Measurements from ENCODE around the gene RAI1.
A peak's percentile ranks its signal among the peaks of the same experiment; 100 is the strongest.

Gene RAI1

DNA sequence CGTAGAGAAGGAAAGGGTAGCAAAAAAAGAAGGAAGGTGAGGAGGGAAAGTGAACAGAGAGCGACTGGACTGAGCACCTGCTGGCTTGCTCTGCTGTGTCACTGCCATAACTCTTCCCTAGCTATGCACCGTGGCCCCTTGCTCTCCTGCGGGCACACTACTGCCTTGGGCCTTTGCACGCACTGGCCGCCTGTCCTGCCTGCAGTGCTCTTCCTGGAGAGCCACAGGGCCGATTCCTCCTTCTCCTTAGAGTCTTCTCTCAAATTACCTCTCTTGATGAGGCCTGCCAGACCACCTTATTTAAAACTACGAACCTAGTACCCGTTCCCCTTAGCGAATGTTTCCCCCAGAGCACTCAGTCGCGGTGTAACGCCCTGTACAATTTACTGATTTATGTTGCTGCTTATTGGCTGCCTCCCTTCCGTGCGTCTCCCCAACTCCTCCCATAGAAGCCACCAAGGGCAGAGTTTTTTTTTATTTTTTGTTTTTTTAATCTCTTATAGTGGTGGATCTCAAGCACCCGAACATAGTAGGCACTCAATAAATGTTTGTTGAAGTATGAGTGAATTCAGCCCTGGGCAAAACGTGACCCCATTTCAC, 70.3 kb downstream of the RAI1 start:
- H3K9me3 Mint-ChIP-seq = no peaks in the 10 kb centered on the region
- CTCF ChIA-PET = interaction anchor here (0.6 to 1.7 kb wide), 4 partner anchors 19 to 109 kb away, joined by 3 to 4 read pairs (median 3); no protein-coding TSS in a partner anchor
- peaks cover 74% of the 10 kb centered on the region for H3K4me1 Mint-ChIP-seq
- H3K4me3 Mint-ChIP-seq = peak overlapping the region; percentile 89
- DNase-seq = peak; percentile 63
- peak overlapping the region; percentile 98 for H3K27ac Mint-ChIP-seq
- peaks cover 5% of the 10 kb centered on the region for H3K36me3 Mint-ChIP-seq
- H3K27me3 Mint-ChIP-seq = no peaks in the 10 kb centered on the region

DNA sequence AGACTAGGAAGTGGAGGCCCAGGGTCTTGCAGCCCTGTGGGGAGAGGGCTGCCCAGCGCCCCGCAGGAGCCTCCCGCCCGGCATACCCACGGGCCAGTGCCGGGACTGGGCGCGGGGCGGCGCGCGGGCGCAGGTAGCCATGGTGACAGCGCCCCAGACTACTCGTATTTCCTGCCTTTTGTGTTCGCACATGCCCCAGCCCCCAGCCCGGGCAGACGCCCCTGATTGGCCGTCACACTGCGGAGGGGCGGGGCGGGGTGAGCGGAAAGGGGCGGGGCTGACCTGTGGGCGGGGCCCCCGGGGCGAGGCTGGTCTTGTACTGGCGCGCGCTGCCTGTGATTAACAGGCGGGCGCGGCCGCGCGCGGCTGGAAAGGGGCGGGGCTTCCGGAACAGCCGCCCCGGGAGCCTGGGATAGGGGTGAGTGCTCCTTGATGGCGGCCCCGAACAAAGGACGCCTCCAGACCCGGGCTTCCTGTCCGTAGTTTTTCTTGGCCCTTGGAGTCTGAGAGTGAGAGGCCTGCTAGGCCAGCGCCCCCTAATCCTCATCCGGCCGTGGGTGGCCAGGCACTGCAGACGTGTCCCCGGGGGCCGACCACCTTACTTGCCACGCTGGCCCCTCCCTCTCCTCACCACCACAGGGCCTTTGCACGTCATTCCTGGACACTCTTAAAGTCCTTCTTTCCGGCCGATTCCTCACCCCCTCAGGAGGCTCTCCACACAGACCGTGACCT, 71.0 kb downstream of the RAI1 start:
- H3K4me3 Mint-ChIP-seq = peak overlapping the region; percentile 89
- H3K4me1 Mint-ChIP-seq = peaks cover 80% of the 10 kb centered on the region
- H3K27me3 Mint-ChIP-seq = no peaks in the 10 kb centered on the region
- peaks cover 5% of the 10 kb centered on the region for H3K36me3 Mint-ChIP-seq
- no peaks in the 10 kb centered on the region for H3K9me3 Mint-ChIP-seq
- peak; percentile 97 for DNase-seq
- CTCF ChIA-PET = no interaction called here
- peak overlapping the region; percentile 98 for H3K27ac Mint-ChIP-seq

DNA sequence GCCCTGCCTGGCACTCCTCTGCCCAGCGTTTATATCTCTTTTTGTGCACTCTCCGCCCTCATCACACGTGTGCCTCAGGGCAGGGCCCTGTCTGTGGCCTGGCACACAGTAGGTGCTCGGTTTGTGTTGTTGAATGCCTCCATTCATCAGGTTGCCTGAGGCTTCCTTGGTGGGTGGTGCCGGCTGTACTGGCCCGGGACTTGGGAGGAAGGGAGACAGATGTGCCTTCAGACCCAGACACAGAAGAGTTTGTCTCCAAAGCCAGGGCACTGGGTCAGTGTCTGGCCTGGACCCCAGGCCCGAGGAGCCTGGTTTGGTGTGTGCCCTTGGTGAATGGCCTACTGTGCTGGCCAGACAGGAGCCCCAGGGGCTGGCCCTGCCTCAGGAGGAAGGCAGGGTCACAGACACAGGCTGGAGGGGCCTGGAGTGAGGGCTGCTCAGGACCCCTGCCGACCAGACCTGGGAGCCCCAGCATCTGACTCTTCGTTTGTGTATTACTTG, 71.6 kb downstream of the RAI1 start:
- Mint-ChIP-seq H3K4me3 (peak overlapping the region; percentile 89), H3K4me1 (peaks cover 87% of the 10 kb centered on the region), H3K9me3 (no peaks in the 10 kb centered on the region), H3K27me3 (no peaks in the 10 kb centered on the region), H3K27ac (peak overlapping the region; percentile 98), H3K36me3 (peaks cover 5% of the 10 kb centered on the region)
- no peak for DNase-seq
- CTCF ChIA-PET = no interaction called here

DNA sequence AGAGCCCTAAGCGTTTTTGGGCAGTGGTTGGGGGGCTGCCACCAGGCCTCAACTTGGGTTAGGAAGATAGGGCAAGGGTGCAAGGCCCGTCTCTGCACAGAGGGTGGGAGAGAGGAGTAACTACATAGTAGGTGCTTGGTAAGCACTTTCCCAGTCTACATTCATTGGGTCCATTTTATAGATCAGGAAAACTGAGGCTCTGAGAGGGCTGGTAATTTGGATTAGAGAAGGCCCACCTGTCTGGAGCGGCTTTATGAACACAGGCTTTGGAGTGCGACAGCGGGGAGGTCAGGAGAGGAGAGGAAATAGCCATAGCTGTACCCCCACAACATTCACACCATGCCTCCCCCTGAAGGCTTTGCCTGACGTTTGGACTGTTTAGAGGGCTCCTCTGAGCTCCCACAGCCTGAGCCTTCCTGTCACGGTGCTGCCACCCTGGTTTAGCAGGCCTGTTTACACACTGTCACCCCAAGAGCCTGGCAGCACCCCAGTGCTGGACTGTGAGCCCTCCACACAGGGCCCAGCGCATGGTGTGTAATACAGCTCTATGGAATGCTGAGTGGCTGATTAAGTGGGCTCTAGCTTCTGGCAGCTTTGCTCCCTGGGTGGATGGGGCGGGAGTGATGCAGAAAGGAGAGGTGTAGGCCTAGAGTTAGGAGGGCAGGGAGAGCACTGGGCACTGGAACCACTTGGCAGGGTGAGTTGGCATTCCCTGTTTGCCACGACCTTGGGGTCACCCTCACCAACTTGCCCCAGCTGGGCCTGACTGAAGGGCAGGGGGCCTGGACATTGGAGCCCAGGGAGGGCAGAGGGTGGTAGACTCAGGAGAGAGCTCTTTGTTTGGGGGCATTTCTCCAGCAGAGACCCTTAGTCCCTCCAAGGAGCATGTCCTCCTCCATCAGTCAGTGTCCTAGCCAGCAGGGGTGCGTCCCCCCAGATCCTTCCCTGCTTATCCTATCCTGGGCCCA, 73.7 kb downstream of the RAI1 start:
- Mint-ChIP-seq H3K27ac (peak overlapping the region; percentile 24), H3K4me1 (peaks cover 79% of the 10 kb centered on the region), H3K36me3 (peaks cover 5% of the 10 kb centered on the region), H3K9me3 (no peaks in the 10 kb centered on the region), H3K4me3 (no peak overlapping the region), H3K27me3 (no peaks in the 10 kb centered on the region)
- no peak for DNase-seq
- CTCF ChIA-PET = no interaction called here

DNA sequence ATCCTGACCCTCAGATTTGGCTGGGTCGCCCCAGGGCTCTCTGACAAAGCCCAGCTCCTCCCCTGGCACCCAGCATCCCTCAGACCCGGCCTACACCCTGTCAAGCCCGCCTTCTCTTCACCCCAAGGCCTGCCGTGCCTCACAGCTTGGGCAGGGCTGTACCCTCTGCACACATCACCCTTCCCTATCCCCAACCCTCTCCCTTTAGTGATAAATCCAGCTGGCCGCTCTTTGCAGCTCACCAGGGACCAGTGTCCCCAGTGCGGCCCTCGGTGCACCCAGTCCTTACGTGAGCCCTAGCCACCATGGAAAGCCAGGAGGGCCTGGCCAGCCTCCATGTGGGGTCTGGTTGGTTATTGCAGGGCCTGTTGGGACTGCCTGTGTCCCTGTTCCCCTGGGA, 74.5 kb downstream of the RAI1 start:
- CTCF ChIA-PET = no interaction called here
- peak overlapping the region; percentile 11 for H3K27ac Mint-ChIP-seq
- no peak overlapping the region for H3K4me3 Mint-ChIP-seq
- peaks cover 73% of the 10 kb centered on the region for H3K4me1 Mint-ChIP-seq
- no peak for DNase-seq
- H3K36me3 Mint-ChIP-seq = peaks cover 4% of the 10 kb centered on the region
- H3K9me3 Mint-ChIP-seq = no peaks in the 10 kb centered on the region
- no peaks in the 10 kb centered on the region for H3K27me3 Mint-ChIP-seq

DNA sequence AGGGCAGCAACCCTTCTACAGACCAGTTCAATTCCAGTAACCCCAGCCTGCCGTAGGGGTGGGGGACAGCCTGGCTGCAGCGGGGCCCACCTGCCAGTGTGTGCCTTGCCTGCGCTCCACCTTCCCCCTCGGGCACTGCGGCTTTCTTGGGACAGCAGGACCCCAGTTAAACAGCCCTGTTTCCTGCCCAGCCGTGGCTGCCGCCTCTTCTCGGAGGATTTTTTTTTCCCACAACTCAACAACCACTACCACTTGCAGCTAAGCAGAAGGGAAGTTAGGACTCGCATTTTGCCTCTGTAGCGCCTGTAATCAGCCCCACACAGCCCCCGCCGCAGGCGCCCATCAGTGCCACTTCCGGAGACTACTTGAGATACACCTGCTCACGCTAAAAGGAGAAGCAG, 76.1 kb downstream of the RAI1 start:
- DNase-seq = peak; percentile 67
- peaks cover 61% of the 10 kb centered on the region for H3K4me1 Mint-ChIP-seq
- no peaks in the 10 kb centered on the region for H3K9me3 Mint-ChIP-seq
- CTCF ChIA-PET = no interaction called here
- H3K36me3 Mint-ChIP-seq = peaks cover 2% of the 10 kb centered on the region
- peak overlapping the region; percentile 31 for H3K4me3 Mint-ChIP-seq
- H3K27ac Mint-ChIP-seq = peak overlapping the region; percentile 88
- no peaks in the 10 kb centered on the region for H3K27me3 Mint-ChIP-seq

DNA sequence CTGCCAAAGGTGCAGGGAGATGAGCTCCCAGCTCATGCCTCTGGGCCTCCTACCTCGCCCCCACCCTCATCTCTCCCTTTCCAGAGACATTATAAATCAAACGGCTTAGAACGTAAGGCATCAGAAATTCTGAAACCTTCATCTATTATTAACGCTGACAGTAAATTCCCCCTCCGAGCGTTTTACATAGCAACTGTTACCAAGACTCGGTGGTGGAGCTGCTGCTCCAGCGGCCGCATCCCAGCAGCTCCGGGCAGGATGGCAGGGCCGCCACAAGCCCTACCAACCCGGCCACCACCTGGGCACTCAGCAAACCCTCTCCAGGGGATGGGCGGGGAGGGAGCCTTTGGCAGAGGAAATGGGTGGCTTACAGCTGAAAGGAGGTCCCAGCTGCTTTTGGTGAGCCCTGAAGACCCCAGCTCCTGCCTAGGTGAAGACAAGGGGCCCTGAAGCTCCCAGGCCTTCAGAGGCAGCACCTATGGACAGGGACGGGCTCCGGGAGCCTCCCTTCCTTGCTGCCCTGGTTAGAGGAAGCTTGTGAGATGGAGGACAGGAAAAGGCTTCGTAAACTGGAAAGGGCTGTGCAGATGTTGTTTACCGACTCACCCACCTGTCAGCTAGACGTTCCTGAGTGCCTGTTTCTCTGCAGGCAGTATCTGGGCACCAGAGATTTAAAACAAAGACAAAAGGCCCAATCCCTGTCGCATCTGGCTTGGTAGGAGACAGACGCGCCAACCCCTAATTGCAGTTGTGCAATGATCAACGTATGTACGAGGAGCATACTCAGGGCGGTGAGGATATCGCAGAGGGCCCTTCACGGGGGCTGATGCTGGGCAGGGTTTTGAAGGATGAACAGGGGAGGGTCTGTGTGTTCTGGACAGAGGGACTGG, 76.9 kb downstream of the RAI1 start:
- peaks cover 53% of the 10 kb centered on the region for H3K4me1 Mint-ChIP-seq
- peak overlapping the region; percentile 67 for H3K27ac Mint-ChIP-seq
- CTCF ChIA-PET = interaction anchor here (0.6 to 1.3 kb wide), 2 partner anchors 26 to 29 kb away, joined by 3 to 4 read pairs; no protein-coding TSS in a partner anchor
- H3K27me3 Mint-ChIP-seq = no peaks in the 10 kb centered on the region
- no peak overlapping the region for H3K4me3 Mint-ChIP-seq
- peaks cover 2% of the 10 kb centered on the region for H3K36me3 Mint-ChIP-seq
- no peak for DNase-seq
- no peaks in the 10 kb centered on the region for H3K9me3 Mint-ChIP-seq

DNA sequence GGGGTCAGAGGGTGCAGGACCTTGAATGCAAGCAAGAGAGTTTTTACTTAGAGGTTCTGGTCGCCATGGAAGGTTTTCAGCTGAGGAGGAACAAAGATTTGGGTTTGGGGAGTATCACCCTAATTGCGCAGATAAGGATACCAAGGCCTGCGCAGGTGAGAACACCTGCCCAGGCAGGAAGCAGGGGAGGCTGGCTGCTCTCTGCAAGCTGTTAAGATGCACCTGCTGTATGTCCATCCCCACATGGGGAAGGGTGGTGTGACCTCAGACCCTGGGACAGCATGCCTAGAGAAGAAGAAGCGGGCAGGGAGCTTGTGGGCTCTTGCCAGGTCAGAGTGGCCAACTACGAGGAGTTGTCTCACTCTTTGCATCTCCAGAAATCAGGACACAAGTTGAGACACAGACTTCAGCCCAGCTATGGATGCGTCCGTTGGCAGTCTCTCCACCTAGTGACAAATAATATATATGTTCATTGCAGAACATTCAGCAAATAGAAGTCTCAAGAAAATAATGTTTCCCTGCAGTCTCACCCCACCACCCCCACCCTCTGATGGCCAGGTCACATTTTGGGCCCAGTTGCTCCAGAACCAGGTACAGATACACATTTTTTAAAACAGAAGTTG, 77.8 kb downstream of the RAI1 start:
- H3K4me3 Mint-ChIP-seq = no peak overlapping the region
- H3K27ac Mint-ChIP-seq = no peak overlapping the region
- H3K27me3 Mint-ChIP-seq = no peaks in the 10 kb centered on the region
- H3K36me3 Mint-ChIP-seq = peaks cover 2% of the 10 kb centered on the region
- H3K9me3 Mint-ChIP-seq = no peaks in the 10 kb centered on the region
- peaks cover 52% of the 10 kb centered on the region for H3K4me1 Mint-ChIP-seq
- CTCF ChIA-PET = interaction anchor here (0.6 to 1.3 kb wide), 3 partner anchors 25 to 54 kb away, joined by 3 to 4 read pairs (median 3); no protein-coding TSS in a partner anchor
- no peak for DNase-seq

DNA sequence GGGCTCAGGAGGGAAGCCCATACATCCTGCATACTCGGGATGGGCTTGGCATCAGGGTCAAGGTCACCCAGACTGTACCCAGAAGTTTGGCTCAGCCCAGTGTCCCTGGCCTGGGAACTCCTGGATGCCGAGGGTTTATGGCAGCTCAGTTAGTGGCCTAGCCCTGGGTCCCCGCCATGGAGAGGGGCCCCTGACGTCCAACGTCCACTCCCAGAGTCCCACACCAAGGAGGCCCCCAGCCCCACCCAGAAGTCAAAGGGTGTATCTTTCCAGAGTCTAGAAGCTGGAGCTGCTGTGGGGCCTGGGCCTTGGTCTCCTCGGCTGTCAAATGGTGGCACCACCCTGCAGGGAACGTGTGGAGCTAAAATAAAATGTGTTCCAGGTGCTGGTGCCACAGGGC, 79.1 kb downstream of the RAI1 start:
- H3K4me1 Mint-ChIP-seq = peaks cover 46% of the 10 kb centered on the region
- H3K9me3 Mint-ChIP-seq = no peaks in the 10 kb centered on the region
- no peak overlapping the region for H3K4me3 Mint-ChIP-seq
- H3K36me3 Mint-ChIP-seq = peaks cover 6% of the 10 kb centered on the region
- DNase-seq = no peak
- H3K27ac Mint-ChIP-seq = no peak overlapping the region
- CTCF ChIA-PET = interaction anchor here (0.7 to 1.1 kb wide), 3 partner anchors 10 to 100 kb away, joined by 3 to 4 read pairs (median 3); no protein-coding TSS in a partner anchor
- no peaks in the 10 kb centered on the region for H3K27me3 Mint-ChIP-seq

DNA sequence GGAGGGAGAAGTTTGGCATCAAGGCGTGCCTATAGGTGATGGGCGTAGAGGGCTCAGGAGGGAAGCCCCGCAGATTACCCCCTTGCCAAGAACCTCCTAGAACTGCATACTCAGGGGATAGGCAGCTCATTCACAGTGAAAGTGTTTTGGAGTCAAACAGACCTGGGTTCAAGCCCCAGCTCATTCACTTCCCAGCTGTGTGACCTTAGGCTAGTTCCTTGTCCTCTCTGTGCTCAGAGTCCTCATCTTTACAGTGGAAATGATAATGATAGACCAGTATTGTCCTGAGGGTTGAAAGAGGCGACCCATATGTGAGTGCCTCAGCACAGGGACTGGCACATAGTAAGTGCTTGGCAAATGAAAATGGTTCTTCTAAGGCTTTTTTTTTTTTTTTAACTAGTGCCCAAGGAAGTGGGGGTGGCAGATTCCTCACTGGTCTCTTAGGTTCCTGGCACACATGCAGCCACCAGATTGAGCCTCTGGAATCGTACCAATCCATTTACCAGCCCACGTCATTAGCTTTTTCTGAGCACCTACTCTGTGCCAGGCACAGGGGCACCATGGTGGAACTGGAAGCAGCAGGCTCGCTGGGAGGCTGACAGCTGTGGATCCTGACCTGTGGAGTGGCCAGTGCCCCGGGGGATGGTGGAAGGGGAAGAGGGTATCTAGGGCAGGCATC, 79.8 kb downstream of the RAI1 start:
- Mint-ChIP-seq H3K4me3 (no peak overlapping the region), H3K27me3 (no peaks in the 10 kb centered on the region), H3K27ac (no peak overlapping the region)

DNA sequence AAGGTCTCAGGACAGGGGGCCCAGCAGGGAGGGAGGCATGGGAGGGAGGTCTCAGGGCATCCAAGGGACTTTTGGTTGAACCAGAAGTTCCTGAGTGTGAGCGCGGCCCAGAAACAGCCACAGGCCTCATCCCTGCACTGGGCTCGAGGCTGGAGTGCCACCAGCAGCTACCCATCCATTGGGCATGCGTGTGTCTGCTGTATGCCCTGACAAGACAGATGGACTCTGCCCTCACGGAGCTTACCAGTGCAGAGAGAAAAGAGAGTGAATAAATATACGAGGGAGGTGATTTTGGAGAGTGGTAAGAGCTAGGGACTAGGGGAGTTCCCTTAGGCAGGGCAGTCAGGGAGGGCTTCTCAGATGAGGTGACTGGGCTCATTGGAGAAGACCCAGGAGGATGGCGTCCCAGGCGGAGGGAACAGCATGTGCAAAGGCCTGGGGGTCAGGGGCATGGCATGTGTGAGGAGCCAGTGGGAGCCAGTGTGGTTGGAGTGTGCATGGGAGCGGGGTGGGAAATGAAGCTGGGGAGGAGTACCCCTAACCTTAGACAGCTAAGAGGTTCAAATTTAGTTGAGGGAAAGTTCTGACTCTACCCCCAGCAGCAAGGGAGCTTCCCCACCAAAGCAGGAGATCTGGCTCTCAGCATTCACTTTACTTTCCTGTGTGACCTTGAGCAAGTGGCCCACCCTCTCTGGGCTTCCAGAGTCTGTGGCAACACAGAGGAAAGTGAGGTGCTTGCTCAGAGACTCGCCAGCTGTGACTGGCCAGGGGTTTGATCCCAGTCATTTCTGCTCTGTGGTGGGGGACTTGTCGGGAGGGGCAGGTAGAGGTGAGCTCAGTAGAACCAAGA, 80.9 kb downstream of the RAI1 start:
- DNase-seq = no peak
- no peak overlapping the region for H3K4me3 Mint-ChIP-seq
- CTCF ChIA-PET = interaction anchor here (1.4 to 1.5 kb wide), 2 partner anchors 9 to 15 kb away, joined by 4 to 5 read pairs; no protein-coding TSS in a partner anchor
- H3K4me1 Mint-ChIP-seq = peaks cover 41% of the 10 kb centered on the region
- no peaks in the 10 kb centered on the region for H3K27me3 Mint-ChIP-seq
- H3K27ac Mint-ChIP-seq = no peak overlapping the region
- H3K36me3 Mint-ChIP-seq = peaks cover 4% of the 10 kb centered on the region
- no peaks in the 10 kb centered on the region for H3K9me3 Mint-ChIP-seq

More for the DNA sequence above, 79.8 kb downstream of the RAI1 start:
- CTCF ChIA-PET = interaction anchor here (0.7 to 1.5 kb wide), 4 partner anchors 10 to 99 kb away, joined by 3 to 4 read pairs (median 4); no protein-coding TSS in a partner anchor
- Mint-ChIP-seq H3K9me3 (no peaks in the 10 kb centered on the region), H3K4me1 (peaks cover 46% of the 10 kb centered on the region), H3K36me3 (peaks cover 6% of the 10 kb centered on the region)
- DNase-seq = no peak

DNA sequence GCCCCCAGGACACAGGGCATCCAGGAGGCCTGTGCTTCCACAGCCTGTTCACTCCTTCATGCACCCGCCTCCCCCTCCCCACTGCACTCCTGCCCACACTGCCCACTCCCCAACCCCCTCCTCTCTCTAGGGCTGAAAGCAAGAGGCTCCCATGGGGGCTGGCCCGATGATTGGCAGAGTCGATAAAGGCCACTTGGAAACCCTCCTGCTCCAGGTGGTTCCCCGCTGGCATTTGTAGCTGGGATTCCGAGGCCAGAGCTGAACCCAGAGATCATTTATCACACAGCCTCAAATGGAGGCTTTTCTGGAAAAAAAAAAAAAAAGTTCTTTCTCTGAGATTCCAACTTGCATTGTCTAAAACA, 81.5 kb downstream of the RAI1 start:
- peaks cover 35% of the 10 kb centered on the region for H3K4me1 Mint-ChIP-seq

More for the DNA sequence above, 81.5 kb downstream of the RAI1 start:
- no peak for DNase-seq
- Mint-ChIP-seq H3K36me3 (peaks cover 4% of the 10 kb centered on the region), H3K4me3 (no peak overlapping the region), H3K27me3 (no peaks in the 10 kb centered on the region), H3K9me3 (no peaks in the 10 kb centered on the region), H3K27ac (no peak overlapping the region)
- CTCF ChIA-PET = interaction anchor here (1.4 to 1.5 kb wide), 2 partner anchors 9 to 15 kb away, joined by 4 to 5 read pairs; no protein-coding TSS in a partner anchor

Measured in activated naive CD4-positive, alpha-beta T cell treated with anti-CD3 and anti-CD28 coated beads, Interleukin-2, amount 10 ng/mL, durations not matched to agents 7 days and 5 days (primary cell).